Activated CD4-positive, alpha-beta T cell treated with anti-CD3 and anti-CD28 coated beads, Interleukin-10, Interleukin-2, amounts not matched to agents 100 ng/mL and 50 ng/mL, durations not matched to agents 16 hours and 8 hours (primary cell): ENCODE data around the gene MIOX.

Experiments
- DNase-seq: peaks from one replicate; pipeline ENCODE4 v3.0.0-alpha.2; 2020

Gene MIOX

GRCh38 chr22:50486561-50487289 is at the start of gene MIOX:
Gene MIOX (plus strand): TSS chr22:50486859. CDS start chr22:50486898, 39 bp downstream.
- DNase-seq: no peak

DNA sequence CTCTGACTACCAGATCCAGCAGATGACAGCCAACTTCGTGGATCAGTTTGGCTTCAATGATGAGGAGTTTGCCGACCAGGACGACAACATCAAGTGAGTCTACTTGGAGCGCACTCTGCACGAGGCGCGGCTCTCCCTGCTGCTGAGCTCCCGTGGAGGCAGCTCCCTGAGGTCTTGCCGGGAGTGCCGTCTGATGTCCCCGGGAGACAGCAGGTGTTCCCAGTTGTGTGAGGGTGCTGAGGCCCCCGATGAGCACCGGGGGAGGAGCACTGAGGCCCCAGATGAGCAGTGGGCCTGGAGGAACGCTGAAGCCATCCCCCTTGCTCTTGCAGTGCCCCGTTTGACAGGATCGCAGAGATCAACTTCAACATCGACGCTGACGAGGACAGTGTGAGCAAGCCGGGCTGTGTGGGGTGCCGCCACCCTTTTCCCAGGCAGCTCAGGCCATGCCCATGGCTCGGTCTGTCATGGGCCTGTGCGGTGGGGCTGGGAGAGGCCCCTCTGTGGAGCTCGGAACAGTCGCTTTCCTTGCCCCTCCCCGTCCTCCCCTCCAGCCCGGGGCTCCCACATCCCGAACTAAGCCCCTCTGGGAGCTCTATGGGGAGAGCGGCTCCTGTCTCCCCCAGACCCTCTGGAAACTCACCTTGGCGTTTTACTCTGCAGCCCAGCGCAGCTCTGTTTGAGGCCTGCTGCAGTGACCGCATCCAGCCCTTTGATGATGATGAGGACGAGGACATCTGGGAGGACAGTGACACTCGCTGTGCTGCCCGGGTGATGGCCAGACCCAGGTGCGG is 49.0 kb upstream of the MIOX start:
- no peak for DNase-seq

DNA sequence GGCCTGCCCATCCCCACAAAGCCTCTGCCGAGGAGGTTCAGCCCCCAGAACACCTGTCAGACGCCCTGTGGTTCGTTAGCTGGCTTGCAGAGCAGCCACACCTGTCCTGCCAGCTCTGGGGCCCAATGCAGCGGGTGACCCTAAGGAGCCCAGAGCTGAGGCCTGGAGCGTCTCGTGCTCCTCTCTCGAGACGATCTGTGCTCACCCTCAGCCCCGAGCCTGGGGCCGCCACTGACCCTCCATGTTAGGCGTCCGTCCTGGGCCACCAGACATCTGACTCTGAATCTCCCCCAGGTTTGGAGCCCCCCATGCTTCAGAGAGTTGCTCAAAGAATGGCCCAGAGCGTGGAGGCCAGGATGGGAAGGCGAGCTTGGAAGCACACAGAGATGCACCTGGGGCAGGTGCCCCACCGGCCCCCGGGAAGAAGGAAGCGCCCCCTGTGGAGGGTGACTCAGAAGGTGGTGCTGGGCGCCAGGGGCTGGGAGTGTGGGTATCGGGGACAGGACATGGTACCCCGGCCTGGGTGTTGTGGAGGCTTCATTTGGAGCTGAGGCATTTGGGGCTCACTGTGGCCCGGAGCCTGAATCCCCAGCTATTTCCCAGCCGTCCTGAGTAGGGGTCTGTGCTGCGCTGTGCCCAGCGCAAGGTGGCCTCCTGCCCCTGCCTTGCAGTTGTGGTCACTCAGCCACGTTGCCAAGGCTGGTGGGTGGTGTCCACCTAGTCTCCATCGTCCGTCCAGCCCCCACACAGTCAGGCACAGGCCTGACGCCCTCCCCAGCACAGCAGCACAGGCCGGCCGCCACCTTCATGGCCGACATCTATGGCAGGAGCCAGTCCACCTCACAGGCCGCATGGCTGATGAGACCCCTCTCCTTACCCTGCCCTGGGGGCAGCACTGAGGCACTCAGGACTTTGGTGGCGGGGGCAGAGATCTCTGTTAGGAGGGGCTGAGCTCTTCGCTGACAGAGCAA is 48.1 kb upstream of the MIOX start:
- no peak for DNase-seq

DNA sequence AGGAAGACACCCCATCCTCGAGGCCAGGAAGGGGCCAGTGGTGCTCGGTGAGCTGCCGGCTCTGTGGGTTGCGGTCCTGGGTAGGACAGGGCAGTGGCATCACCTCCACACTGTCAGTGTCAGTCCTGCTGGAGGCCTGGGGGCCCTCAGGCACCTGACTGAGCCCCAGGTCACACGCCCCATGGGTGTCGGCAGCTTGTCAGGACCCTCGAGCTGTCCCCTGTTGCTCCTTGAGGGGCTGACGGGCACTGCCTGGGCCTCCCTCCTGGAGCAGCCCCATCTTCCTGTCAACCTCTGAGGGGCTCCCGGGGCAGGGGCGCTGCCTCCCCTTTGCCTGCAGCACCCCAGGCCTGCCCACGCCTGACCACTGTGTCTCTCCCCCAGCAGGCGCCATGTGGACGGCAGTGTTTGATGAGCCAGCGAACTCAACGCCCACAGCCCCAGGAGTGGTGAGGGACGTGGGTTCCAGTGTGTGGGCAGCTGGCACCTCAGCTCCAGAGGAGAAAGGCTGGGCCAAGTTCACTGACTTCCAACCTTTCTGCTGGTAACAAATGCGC is 47.3 kb upstream of the MIOX start:
- DNase-seq: no peak

DNA sequence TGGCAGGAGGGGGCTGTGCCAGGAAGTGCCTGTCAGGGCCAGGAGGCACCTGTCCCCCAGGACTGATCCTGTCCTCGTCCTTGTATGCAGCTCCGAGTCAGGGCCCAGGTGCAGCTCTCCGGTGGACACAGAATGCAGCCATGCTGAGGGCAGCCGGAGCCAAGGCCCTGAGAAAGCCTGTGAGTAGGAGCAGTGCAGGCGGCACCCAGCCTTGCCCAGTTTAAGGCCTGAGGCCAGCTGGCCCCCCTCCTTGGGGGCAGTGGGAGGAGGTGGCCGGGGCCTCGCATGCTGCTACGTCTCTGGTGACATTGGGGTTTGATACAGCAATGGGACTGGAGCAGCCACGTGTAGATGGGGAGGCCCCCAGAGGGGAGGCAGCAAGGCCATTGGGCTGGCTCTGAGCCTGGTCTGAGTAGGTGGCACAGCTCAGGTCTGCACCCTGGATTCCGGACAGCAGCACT is 46.8 kb upstream of the MIOX start:
- no peak for DNase-seq

DNA sequence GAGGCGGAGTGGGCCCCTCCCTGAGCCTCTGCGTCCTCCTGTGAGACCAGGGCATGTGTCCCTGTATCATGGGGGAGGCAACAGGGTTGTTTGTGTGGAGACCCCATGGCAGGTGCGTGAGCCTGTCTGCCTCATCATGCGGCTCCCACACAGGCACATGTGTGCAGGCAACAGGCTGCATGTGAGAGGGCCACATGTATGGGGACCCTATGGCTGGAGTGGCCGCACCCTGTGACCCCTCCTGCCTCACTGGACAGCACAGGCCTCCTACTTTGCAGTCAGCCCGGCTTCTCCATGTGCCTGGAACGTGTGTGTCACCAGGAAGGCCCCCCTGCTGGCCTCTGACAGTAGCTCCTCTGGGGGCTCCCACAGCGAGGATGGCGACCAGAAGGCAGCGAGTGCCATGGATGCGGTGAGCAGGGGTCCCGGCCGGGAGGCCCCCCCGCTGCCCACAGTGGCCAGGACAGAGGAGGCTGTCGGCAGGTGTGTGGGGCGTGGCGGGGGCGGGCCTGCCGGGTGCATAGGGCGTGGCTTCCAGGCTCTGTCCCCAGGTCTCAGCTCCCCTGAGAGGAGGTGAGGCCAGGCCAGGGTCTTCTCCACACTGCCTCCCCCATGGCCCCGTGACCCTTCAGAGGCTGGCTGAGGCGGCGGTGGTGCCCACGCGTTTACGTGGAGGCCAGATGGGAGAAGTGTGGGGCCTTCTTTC is 46.0 kb upstream of the MIOX start:
- DNase-seq: no peak

DNA sequence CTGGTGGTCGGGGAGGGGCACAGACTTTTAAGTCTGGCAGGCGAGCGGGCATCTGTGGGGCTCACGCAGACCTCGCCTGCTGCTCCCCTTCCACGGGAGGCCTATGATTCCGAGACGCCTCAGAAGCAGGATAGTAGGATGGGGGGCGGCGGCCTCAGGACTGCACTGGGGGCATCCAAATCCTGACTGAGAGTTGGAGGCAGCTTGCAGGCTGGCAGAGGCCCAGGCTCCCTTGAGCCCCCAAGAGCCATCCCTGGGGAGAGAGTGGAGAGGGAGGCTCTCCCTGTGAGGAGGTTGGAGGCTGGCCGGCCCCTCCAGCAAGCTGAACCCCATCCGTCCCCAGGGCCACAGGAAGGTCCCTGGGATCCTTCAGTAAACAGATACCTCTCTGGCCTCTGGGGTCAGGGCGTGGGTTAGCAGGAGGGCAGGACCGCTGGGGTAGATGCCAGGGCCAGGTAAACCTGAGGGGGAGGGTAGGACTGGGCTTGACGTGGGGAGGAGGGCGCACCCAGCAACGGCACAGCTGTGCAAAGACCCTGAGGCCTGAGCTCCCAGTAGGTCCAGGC is 45.1 kb upstream of the MIOX start:
- DNase-seq: no peak

- no peak for DNase-seq
Observed at GRCh38 chr22:50443197-50443596, 43.5 kb upstream of the MIOX start.

GRCh38 chr22:50443801-50444625 is 42.6 kb upstream of the MIOX start:
- no peak for DNase-seq

DNA sequence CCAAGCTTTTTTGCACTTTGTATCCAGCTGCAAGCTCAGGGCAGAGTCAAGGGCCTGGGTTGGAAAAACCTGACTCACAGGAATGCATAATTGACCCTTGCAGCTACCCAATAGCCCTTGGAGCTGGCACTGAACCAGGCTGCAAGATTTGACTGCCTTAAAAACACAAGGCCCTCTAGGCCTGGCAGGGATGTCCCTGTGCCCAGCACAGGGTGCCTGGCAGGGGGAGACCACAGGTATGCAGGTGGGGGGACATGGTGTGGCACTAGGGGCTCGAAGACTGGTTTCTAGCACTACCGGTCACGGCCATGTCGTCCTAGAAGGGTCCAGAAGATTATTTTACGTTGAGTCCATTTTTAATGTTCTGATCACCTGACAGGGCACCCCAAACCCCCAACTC is 42.0 kb upstream of the MIOX start:
- no peak for DNase-seq

- no peak for DNase-seq
Observed at GRCh38 chr22:50445071-50445879, 41.4 kb upstream of the MIOX start.

DNA sequence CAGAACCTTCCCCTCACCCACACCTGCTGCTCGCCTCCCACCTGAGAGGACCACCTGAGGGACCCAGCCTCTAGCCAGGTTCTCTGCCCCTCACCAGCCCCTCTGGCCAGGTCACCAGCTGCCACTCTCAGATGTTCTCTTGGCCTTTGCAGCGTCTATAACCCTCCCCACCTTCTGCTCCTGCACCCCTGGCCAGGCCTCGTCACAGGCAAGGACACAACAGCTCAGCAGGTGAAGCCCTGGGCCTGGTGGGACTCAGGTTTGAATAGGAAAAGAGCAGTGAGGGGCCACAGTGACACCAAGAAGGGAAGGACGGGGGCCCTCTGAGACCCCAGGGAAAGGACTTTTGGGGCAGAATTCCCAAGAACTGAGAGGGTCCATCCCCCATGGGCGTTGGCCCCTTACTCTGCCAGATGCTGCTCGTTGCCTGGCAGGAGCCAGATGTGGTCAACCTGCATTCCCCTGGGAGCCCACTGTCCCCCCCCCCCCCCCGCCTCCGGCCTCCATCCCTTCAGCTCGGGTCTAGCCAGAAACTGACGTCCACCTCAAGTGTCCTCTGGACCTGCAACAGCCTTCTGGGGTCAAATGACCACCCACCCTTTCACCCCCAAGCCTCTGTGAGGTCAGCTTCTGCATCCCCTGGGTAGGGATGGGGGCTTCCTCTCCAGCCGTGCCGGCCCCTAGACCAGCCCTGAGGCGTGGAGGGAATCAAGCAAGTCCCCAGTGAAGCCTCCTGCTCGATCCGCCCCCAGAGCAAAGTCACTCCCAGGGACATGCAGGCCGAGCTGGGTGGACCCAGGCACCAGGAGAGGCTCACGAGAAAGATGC is 40.6 kb upstream of the MIOX start:
- DNase-seq: no peak

DNA sequence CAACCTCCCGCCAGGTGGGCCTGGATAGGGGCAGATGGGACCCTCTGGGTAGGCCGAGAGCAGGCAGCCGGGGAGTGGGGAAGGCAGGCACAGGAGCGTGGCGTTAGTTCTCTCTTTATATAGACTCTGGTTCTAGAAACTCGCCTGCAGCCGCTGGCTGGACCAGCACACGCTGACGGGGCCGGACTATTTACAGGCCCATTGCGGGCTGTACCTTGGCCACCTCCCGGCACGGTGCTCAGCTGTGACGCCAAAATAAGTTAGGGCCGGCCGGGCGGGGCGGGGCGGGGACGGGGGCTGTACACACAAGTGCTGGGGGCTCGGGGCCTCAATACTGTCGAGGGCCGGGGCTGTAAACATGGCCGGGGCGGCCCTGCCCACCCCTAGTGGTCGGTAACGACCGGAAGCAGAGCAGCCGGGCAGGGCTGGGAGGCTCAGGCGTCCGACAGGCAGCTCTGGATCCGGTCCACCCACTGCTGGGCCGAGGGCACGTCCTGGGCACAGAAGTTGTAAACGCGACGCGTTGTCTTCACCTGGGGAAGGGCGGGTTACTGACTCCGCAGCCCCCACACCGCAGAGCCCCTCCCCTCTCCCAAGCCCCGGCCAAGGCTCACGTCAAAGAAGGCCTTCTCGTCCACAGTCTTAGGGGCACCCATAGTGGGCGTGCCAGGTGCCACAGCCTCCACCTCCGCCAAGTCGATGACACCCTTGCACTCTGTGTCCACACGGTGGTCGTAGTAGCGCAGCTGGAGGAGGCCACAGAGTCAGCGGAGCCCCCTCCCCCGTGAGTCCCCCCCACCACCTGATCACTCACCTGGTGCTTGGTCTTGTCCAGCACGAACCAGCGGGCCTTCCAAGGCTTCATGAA is 39.7 kb upstream of the MIOX start:
- DNase-seq: no peak

DNA sequence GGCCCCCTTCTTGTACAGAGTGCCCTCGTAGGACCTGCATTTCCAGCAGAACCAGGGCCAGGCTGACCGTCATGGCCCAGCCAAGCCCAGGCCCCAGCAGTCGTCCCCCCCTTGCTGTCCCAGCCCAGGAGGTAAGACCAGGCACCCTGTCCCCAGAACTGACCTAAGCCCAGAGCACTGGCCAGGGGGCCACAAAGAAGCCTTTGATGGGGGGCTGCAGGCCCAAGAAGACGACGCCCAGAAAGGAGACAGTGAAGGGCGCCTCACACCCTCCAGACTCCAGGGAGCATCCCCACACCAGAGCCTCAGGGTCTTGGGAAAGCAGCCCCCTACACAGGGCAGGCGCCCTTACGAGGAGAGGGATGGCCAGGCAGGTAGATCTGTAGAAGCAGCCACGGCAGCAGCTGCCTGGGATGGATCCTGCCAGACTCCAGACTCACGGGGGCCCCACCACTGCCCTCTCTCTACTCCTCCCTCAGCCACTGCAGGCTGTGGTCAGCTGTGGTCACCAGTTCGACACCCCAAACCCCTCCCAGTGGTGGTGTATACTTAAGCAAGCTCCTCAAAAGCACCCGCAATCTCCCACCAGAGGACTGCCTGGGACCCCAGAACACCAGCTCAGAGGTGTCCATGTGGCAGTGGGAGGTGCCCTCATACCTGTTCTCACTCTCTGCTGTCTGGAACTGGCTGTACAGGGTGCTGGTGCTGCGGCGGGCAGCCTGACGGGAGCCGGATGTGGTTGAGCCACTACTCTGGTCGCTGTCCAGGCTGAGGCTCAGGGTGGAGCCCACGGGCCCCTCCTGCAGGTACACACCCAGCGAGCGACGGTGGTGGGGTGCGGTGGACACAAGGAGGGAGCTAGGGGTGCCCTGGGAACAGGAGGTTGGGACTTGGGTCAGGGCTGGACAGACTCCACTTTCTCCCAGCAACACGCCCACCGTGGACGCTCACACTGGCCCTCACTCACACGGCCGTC is 38.8 kb upstream of the MIOX start:
- no peak for DNase-seq

GRCh38 chr22:50452649-50453048 is 34.0 kb upstream of the MIOX start:
- DNase-seq: no peak

DNA sequence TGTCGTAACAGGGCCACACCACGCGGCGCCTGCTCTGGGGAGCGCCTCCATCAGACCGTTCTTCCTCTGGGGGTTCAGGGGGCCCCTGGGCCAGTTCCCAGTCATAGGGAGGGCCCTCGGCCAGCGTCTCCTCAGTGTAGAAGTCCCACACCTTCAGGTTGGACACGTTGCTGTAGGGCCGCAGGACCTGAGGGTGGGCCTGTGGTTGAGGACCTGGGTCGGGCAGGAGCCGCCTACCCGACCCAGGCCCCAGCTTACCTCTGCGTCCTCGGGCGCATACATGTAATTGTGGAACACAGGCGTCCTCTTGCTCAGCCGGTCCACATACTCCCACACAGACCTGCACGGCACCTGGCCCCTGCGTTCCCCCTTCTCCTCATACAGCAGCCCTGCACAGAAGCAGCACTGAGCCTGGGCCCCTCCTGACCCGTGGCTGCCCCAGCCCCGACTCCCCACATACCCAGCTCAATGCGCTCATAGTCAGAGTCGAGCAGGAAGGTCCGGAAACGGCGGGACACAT is 32.0 kb upstream of the MIOX start:
- no peak for DNase-seq
